H1 (cell line): Measurements from ENCODE around the gene TAGLN2.

Source experiments
- EZH2 ChIP-seq: fragments of 200-600 bp; sonication (generic); IDR thresholded peaks from 2 replicates; pipeline ENCODE4 v1.7.1; 2012; ENCODE audit warnings: low read depth, mild to moderate bottlenecking, moderate library complexity, low read length, inconsistent platforms; ENCODE audit not compliant: severe bottlenecking
- JUN ChIP-seq: IDR thresholded peaks from 2 replicates; pipeline ENCODE4 v1.6.1; 2011; ENCODE audit warnings: low read depth, mild to moderate bottlenecking, improper control_type of control experiment, low read length
- JUND ChIP-seq: IDR thresholded peaks from 2 replicates; pipeline ENCODE4 v1.6.1; 2011; ENCODE audit warnings: mild to moderate bottlenecking, improper control_type of control experiment, low read length
- KDM1A ChIP-seq: fragments of 200-600, 300-600 bp; sonication (generic); IDR thresholded peaks from 2 replicates; pipeline ENCODE4 v1.7.1; 2016; ENCODE audit warnings: mild to moderate bottlenecking, low read length, borderline replicate concordance
- KDM5A ChIP-seq: fragments of 200-600 bp; IDR thresholded peaks from 2 replicates; pipeline ENCODE4 v1.7.1; 2012; ENCODE audit warnings: mild to moderate bottlenecking, low read length, inconsistent platforms, mixed read lengths
- MAFK ChIP-seq: IDR thresholded peaks from 2 replicates; pipeline ENCODE4 v1.6.1; 2012; ENCODE audit warnings: low read depth, mild to moderate bottlenecking, improper control_type of control experiment, low read length
- POLR2AphosphoS5 ChIP-seq: IDR thresholded peaks from 2 replicates; pipeline ENCODE4 v1.6.1; 2011; ENCODE audit warnings: low read depth, low read length
- TAF1 ChIP-seq: IDR thresholded peaks from 2 replicates; pipeline ENCODE4 v1.6.1; 2011; ENCODE audit warnings: mild to moderate bottlenecking, low read depth, low read length
- YY1 ChIP-seq: IDR thresholded peaks from 2 replicates; pipeline ENCODE4 v1.6.1; 2011; ENCODE audit warnings: low read depth, mild to moderate bottlenecking, low read length
- ZNF274 ChIP-seq: IDR thresholded peaks from 2 replicates; pipeline ENCODE4 v1.7.0; 2012; ENCODE audit warnings: low read length, borderline replicate concordance; ENCODE audit errors: extremely low read depth
- TF ChIP-seq, protein P1 (sequence below), 3 experiments: IDR thresholded peaks; 1 replicate in 2 of 3; 2 replicates in 1 of 3; pipeline versions ENCODE4 v1.5.1 to v1.6.1; 2011; ENCODE audit warnings: low read length in 3 of 3, mild to moderate bottlenecking in 3 of 3, inconsistent platforms in 2 of 3, low read depth in 1 of 3, moderate library complexity in 1 of 3; ENCODE audit not compliant: insufficient read depth in 1 of 3; ENCODE audit errors: control extremely low read depth in 1 of 3

- TF ChIP-seq, protein P1, sequence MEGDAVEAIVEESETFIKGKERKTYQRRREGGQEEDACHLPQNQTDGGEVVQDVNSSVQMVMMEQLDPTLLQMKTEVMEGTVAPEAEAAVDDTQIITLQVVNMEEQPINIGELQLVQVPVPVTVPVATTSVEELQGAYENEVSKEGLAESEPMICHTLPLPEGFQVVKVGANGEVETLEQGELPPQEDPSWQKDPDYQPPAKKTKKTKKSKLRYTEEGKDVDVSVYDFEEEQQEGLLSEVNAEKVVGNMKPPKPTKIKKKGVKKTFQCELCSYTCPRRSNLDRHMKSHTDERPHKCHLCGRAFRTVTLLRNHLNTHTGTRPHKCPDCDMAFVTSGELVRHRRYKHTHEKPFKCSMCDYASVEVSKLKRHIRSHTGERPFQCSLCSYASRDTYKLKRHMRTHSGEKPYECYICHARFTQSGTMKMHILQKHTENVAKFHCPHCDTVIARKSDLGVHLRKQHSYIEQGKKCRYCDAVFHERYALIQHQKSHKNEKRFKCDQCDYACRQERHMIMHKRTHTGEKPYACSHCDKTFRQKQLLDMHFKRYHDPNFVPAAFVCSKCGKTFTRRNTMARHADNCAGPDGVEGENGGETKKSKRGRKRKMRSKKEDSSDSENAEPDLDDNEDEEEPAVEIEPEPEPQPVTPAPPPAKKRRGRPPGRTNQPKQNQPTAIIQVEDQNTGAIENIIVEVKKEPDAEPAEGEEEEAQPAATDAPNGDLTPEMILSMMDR (IDR thresholded peaks at IDR 0.05; ENCODE audit: control extremely low read depth in 1 of 3, insufficient read depth in 1 of 3, low read depth in 1 of 3, low read length in 3 of 3) = no peak
- TF ChIP-seq ZNF274 = no peak
- no peak for TF ChIP-seq JUND
- TF ChIP-seq TAF1 = no peak
- no peak for TF ChIP-seq MAFK
- no peak for TF ChIP-seq EZH2
- TF ChIP-seq KDM1A = no peak
- no peak for TF ChIP-seq POLR2AphosphoS5
- no peak for TF ChIP-seq KDM5A
- TF ChIP-seq JUN = no peak
- TF ChIP-seq YY1 = no peak
These were observed 14.8 kb upstream of the TAGLN2 start for GRCh38 chr1:159940006-159940620.
